Measurements from ENCODE around the gene HIVEP3.

DNA sequence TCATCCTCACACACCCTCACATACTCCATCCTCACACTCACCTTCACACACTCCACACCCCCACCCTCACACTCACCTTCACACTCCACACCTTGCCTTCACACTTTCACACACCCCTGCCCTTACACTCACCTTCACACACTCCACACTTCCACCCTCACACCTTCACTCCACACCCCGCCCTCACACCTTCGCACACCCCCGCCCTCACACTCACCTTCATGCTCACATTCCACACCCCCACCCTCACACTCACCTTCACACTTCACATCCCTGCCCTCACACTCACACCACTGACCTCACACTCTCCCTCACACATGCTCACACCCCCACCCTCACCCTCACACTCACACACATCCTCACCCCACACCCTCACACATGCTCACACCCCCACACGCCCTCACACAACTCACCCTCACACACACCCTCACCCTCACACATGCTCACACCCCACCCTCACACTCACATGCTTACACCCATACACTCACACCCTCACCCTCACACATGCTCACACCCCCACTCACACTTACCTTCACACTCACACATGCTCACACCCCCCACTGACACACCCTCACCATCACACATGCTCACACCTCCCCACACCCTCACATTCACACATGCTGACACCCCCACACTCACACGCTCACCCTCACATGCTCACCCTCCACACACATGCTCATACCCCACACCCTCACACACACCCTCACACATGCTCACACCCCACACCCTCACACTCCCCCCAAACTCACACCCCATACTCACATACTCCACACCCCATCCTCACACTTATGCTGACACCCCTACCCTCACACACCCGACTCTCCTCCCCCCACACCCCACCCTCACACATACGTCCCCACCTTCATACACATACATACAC, 389.8 kb downstream of the HIVEP3 start:
- TF ChIP-seq, protein P1, sequence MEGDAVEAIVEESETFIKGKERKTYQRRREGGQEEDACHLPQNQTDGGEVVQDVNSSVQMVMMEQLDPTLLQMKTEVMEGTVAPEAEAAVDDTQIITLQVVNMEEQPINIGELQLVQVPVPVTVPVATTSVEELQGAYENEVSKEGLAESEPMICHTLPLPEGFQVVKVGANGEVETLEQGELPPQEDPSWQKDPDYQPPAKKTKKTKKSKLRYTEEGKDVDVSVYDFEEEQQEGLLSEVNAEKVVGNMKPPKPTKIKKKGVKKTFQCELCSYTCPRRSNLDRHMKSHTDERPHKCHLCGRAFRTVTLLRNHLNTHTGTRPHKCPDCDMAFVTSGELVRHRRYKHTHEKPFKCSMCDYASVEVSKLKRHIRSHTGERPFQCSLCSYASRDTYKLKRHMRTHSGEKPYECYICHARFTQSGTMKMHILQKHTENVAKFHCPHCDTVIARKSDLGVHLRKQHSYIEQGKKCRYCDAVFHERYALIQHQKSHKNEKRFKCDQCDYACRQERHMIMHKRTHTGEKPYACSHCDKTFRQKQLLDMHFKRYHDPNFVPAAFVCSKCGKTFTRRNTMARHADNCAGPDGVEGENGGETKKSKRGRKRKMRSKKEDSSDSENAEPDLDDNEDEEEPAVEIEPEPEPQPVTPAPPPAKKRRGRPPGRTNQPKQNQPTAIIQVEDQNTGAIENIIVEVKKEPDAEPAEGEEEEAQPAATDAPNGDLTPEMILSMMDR (IDR thresholded peaks at IDR 0.05), result no peak
- TF ChIP-seq EZH2 (IDR thresholded peaks at IDR 0.05) (no peak), EZH2phosphoT487 (IDR thresholded peaks at IDR 0.05) (no peak)
